Measurements from ENCODE around the gene LINS1. TPM values are rescaled to one million over a fixed set of nuclear protein-coding genes. Genes with fewer than 3 reads are reported as not detected.

LINS1 gene
- polyA plus RNA-seq, 1 donor (not counting 4 experiments of a cell fraction or from before 2014, with no cell fraction given), result 19.4 TPM

DNA sequence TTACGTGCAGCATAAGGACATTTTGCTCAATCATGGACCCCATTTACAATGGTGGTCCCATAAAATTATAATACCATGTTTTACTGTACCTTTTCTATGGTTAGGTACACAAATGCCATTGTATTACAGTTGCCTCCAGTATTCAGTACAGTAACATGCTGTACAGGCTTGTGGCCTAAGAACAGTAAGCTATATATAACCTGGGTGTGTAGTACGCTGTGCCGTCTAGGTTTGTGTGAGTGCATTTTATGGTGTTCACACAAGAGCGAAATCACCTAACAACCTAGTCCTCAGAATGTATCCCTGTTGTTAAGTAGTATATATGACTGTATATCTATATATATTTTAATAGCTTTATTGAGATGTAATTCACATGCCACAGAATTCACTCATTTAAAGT is 12.9 kb upstream of the LINS1 start:
- Histone ChIP-seq H3K27me3 (ENCODE audit: control insufficient read depth, extremely low read depth, insufficient read depth, low read length) (no peaks in the 10 kb centered on the region), H3K4me3 (ENCODE audit: control insufficient read depth in 2 of 3, extremely low read depth in 1 of 3, insufficient read depth in 2 of 3, low read depth in 1 of 3, low read length in 3 of 3) (no peak overlapping the region), H2AFZ (ENCODE audit: control insufficient read depth, low read length) (no peak overlapping the region), H3K4me1 (ENCODE audit: control insufficient read depth, extremely low read depth, insufficient read depth, low read length) (no peaks in the 10 kb centered on the region), H3K9me3 (ENCODE audit: control insufficient read depth, low read depth, low read length) (no peaks in the 10 kb centered on the region), H3K9me1 (ENCODE audit: control insufficient read depth, extremely low read depth, insufficient read depth, low read length) (no peaks in the 10 kb centered on the region), H3K79me2 (ENCODE audit: control insufficient read depth, insufficient read depth, low read length) (peaks cover 4% of the 10 kb centered on the region), H3K27ac (ENCODE audit: control insufficient read depth, insufficient read depth, low read length) (no peak overlapping the region), H3K9ac (ENCODE audit: control insufficient read depth, extremely low read depth, insufficient read depth, low read length) (no peak overlapping the region), H3K4me2 (ENCODE audit: control insufficient read depth, extremely low read depth, insufficient read depth, low read depth, low read length) (no peak overlapping the region), H4K20me1 (ENCODE audit: control insufficient read depth, extremely low read depth, insufficient read depth, low read length) (no peaks in the 10 kb centered on the region), H3K36me3 (ENCODE audit: control insufficient read depth in 2 of 2, extremely low read depth in 1 of 2, insufficient read depth in 2 of 2, low read length in 2 of 2) (peaks cover under 1 to 14% of the 10 kb centered on the region in 2 experiments)
- DNase-seq (ENCODE audit: low read depth, low spot score) (no peak), FAIRE-seq (no peak)
- dilution Hi-C loops (cut with MboI; ENCODE audit: extremely low pct_ligation_motif_present, low sequenced_read_pairs), result no loop called here
- TF ChIP-seq, protein P1, sequence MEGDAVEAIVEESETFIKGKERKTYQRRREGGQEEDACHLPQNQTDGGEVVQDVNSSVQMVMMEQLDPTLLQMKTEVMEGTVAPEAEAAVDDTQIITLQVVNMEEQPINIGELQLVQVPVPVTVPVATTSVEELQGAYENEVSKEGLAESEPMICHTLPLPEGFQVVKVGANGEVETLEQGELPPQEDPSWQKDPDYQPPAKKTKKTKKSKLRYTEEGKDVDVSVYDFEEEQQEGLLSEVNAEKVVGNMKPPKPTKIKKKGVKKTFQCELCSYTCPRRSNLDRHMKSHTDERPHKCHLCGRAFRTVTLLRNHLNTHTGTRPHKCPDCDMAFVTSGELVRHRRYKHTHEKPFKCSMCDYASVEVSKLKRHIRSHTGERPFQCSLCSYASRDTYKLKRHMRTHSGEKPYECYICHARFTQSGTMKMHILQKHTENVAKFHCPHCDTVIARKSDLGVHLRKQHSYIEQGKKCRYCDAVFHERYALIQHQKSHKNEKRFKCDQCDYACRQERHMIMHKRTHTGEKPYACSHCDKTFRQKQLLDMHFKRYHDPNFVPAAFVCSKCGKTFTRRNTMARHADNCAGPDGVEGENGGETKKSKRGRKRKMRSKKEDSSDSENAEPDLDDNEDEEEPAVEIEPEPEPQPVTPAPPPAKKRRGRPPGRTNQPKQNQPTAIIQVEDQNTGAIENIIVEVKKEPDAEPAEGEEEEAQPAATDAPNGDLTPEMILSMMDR (optimal IDR thresholded peaks at IDR 0.05 in 1 of 3, IDR thresholded peaks at IDR 0.05 in 1 of 3, conservative IDR thresholded peaks at IDR 0.05 in 1 of 3; ENCODE audit: extremely low read depth in 1 of 3, insufficient read depth in 2 of 3, low read length in 3 of 3), result no peak
- TF ChIP-seq EZH2 (IDR thresholded peaks at IDR 0.05; ENCODE audit: low read length), result no peak

DNA sequence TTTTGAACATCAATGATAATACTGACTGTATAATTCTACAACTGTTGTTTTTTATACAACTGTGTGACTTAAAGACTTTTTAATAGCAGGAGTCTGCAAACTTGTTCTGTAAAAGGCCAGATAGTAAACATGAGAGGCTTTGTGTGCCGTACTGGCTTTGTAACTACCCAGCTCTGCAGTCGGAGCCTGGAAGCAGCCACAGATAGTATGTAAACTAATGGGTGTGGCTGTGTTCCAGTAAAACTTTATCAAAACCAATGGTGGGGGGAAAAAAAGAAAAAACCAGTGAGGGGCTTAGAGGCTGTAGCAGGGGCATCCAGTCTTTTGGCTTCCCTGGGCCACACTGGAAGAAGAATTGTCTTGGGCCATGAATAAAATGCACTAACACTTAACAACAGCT is 12.4 kb upstream of the LINS1 start:
- Histone ChIP-seq H3K79me2 (ENCODE audit: control insufficient read depth, insufficient read depth, low read length) (peaks cover 4% of the 10 kb centered on the region), H2AFZ (ENCODE audit: control insufficient read depth, low read length) (no peak overlapping the region), H3K36me3 (ENCODE audit: control insufficient read depth in 2 of 2, extremely low read depth in 1 of 2, insufficient read depth in 2 of 2, low read length in 2 of 2) (peaks cover 4 to 12% of the 10 kb centered on the region in 2 experiments), H3K27me3 (ENCODE audit: control insufficient read depth, extremely low read depth, insufficient read depth, low read length) (no peaks in the 10 kb centered on the region), H3K9me3 (ENCODE audit: control insufficient read depth, low read depth, low read length) (no peaks in the 10 kb centered on the region), H3K9me1 (ENCODE audit: control insufficient read depth, extremely low read depth, insufficient read depth, low read length) (no peaks in the 10 kb centered on the region), H4K20me1 (ENCODE audit: control insufficient read depth, extremely low read depth, insufficient read depth, low read length) (no peaks in the 10 kb centered on the region), H3K4me3 (ENCODE audit: control insufficient read depth in 2 of 3, extremely low read depth in 1 of 3, insufficient read depth in 2 of 3, low read depth in 1 of 3, low read length in 3 of 3) (no peak overlapping the region), H3K27ac (ENCODE audit: control insufficient read depth, insufficient read depth, low read length) (no peak overlapping the region), H3K4me1 (ENCODE audit: control insufficient read depth, extremely low read depth, insufficient read depth, low read length) (no peaks in the 10 kb centered on the region), H3K4me2 (ENCODE audit: control insufficient read depth, extremely low read depth, insufficient read depth, low read depth, low read length) (no peak overlapping the region), H3K9ac (ENCODE audit: control insufficient read depth, extremely low read depth, insufficient read depth, low read length) (no peak overlapping the region)
- dilution Hi-C loops (cut with MboI; ENCODE audit: extremely low pct_ligation_motif_present, low sequenced_read_pairs), result no loop called here
- TF ChIP-seq, protein P1 (optimal IDR thresholded peaks at IDR 0.05 in 1 of 3, IDR thresholded peaks at IDR 0.05 in 1 of 3, conservative IDR thresholded peaks at IDR 0.05 in 1 of 3; ENCODE audit: extremely low read depth in 1 of 3, insufficient read depth in 2 of 3, low read length in 3 of 3), result no peak
- no peak for TF ChIP-seq EZH2 (IDR thresholded peaks at IDR 0.05; ENCODE audit: low read length)
- no peak for FAIRE-seq
- DNase-seq (ENCODE audit: low read depth, low spot score), result no peak

Measured in keratinocyte (primary cell).